Measurements from ENCODE around the gene TRIM45. TPM values are rescaled to one million over a fixed set of nuclear protein-coding genes. Genes with fewer than 3 reads are reported as not detected.

Gene TRIM45
- total RNA-seq, 6 donors from 2014 or later: 0.30 to 7.3 (median 2.3) TPM

DNA sequence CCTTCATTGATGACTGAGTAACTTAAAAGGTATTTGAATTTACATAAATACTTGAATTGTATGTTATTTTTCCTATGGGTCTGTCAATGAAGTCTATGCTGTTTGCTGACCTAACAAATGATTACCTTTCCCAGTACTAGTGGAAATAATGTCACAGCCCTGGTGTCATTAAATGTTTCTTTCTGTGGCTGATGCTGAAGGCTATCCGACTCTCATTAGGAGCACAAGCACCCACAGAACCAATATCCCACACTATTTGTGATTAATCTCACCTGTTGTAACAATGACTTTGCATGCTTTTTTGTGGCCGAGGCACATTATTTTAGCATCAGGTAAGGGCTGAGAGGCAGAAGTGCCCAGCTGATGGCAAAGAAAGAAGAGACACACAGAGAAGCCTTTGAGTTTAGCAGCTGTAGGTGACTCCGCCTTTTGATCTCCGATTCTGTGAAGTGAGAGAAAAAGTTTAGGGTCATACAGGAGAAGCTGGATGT, 25.8 kb upstream of the TRIM45 start:
- DNase-seq (no peak), ATAC-seq (ENCODE audit: low FRiP score in 2 of 2) (no peak)
- Histone ChIP-seq H3K27me3 (no peaks in the 10 kb centered on the region), H3K4me3 (no peak overlapping the region), H3K9me3 (no peaks in the 10 kb centered on the region), H3K27ac (no peak overlapping the region), H3K36me3 (no peaks in the 10 kb centered on the region), H3K4me1 (no peaks in the 10 kb centered on the region)
- WGBS, 2 donors: 66% methylated on average over 4 of the region's 4 CpGs
- TF ChIP-seq, protein P1, sequence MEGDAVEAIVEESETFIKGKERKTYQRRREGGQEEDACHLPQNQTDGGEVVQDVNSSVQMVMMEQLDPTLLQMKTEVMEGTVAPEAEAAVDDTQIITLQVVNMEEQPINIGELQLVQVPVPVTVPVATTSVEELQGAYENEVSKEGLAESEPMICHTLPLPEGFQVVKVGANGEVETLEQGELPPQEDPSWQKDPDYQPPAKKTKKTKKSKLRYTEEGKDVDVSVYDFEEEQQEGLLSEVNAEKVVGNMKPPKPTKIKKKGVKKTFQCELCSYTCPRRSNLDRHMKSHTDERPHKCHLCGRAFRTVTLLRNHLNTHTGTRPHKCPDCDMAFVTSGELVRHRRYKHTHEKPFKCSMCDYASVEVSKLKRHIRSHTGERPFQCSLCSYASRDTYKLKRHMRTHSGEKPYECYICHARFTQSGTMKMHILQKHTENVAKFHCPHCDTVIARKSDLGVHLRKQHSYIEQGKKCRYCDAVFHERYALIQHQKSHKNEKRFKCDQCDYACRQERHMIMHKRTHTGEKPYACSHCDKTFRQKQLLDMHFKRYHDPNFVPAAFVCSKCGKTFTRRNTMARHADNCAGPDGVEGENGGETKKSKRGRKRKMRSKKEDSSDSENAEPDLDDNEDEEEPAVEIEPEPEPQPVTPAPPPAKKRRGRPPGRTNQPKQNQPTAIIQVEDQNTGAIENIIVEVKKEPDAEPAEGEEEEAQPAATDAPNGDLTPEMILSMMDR (IDR thresholded peaks at IDR 0.05): no peak
- TF ChIP-seq EP300 (IDR thresholded peaks at IDR 0.05) (no peak), POLR2A (IDR thresholded peaks at IDR 0.05) (no peak), POLR2AphosphoS5 (IDR thresholded peaks at IDR 0.05) (no peak)

DNA sequence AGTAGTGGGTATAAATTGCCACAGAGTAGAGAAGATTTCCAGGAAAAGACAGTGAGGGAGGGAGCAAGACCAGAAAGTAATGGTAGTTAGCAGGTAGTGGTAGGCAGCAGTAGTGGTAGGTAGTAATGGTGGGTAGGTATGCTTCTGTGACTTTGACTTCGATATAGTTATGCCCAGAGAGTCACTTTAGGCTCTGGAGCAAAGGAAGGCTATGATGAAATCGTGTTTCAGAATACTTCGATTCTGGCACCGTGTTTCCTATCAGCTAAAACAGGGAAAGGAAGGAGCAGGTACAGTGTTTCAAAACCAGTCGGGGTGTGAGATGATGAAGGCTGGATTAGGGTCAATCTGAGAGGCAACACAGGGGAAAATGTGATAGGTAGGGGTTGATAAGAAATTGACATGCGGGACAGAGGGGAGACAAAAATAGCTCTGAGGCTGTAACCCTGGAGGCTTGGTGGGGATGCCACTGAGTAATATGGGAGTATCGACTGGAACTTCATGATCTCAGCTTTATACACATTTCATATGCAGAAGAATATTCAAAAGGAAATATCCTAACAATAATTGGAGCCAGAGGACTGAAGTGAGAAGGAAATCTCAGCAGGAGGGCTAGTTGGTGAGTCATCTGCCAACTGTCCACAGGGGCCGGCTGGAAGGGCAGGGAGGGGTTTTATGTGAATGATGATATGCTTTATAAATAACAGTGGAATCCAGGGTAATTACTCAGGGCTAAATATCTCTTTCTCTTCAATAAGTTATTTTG, 25.2 kb upstream of the TRIM45 start:
- no peak overlapping the region for H3K27ac ChIP-seq

DNA sequence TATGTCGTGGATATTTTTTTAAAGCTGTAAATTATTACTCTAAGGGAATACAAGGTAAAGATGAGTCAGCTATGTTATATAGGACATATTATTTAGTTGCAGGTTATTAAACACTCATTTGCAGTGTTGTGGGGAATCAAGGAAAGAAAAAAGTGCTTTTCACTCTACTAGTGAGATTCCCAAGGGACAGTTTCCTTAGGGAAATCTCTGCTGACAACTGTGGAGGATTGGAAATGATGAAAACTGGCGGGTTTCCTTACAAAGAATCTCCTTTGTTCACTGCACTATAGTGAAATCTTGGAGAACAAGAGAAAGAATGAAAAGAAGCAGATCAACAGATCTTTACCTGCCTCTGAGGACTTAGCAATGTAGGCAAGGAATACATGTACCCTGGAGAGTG, 24.5 kb upstream of the TRIM45 start:
- Histone ChIP-seq H3K4me3 (no peak overlapping the region), H3K27me3 (no peaks in the 10 kb centered on the region), H3K36me3 (no peaks in the 10 kb centered on the region), H3K9me3 (no peaks in the 10 kb centered on the region), H3K27ac (no peak overlapping the region), H3K4me1 (no peaks in the 10 kb centered on the region)
- TF ChIP-seq EP300 (IDR thresholded peaks at IDR 0.05) (no peak), POLR2A (IDR thresholded peaks at IDR 0.05) (no peak), POLR2AphosphoS5 (IDR thresholded peaks at IDR 0.05) (no peak)
- TF ChIP-seq, protein P1 (IDR thresholded peaks at IDR 0.05): no peak
- WGBS, 2 donors: 81% methylated on average over 2 of the region's 2 CpGs
- DNase-seq: no peak
- ATAC-seq (ENCODE audit: low FRiP score in 2 of 2): no peak

More for the DNA sequence above, 25.2 kb upstream of the TRIM45 start:
- TF ChIP-seq, protein P1 (IDR thresholded peaks at IDR 0.05): no peak
- TF ChIP-seq POLR2AphosphoS5 (IDR thresholded peaks at IDR 0.05) (no peak), POLR2A (IDR thresholded peaks at IDR 0.05) (no peak), EP300 (IDR thresholded peaks at IDR 0.05) (no peak)
- H3K4me1 ChIP-seq: no peaks in the 10 kb centered on the region
- ATAC-seq (ENCODE audit: low FRiP score in 2 of 2) (peak in 1 of 2 donors; percentile 79), DNase-seq (no peak)
- H3K9me3 ChIP-seq: no peaks in the 10 kb centered on the region
- no peaks in the 10 kb centered on the region for H3K27me3 ChIP-seq
- 75 to 79% methylated on average over 8 of the region's 8 CpGs for WGBS, 2 donors
- H3K4me3 ChIP-seq: no peak overlapping the region
- H3K36me3 ChIP-seq: no peaks in the 10 kb centered on the region

DNA sequence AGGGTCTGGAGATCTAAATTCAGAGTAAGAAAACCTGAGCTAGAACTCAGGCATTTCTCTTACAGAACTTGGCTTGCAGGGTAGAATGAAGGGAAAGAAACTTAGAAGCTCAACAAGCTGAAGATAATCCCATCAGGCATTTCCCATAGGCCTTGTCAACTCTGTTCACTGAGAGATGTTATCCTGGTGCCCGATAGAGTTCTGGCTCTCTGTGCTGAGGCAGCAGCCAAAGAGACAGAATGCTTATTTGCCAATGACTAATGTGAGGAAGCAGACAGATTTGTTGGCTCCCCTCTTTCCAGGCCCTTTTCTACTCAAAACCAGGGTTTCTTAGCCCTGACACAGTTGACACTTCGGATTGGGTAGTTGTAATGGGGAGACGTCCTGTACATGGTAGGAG, 22.3 kb upstream of the TRIM45 start:
- no peak overlapping the region for H3K4me3 ChIP-seq
- 90 to 93% methylated on average over 3 of the region's 3 CpGs for WGBS, 2 donors
- TF ChIP-seq, protein P1 (IDR thresholded peaks at IDR 0.05): no peak
- no peak for TF ChIP-seq POLR2AphosphoS5 (IDR thresholded peaks at IDR 0.05)
- TF ChIP-seq EP300 (IDR thresholded peaks at IDR 0.05): no peak
- TF ChIP-seq POLR2A (IDR thresholded peaks at IDR 0.05): no peak
- no peaks in the 10 kb centered on the region for H3K9me3 ChIP-seq
- DNase-seq (no peak), ATAC-seq (ENCODE audit: low FRiP score in 2 of 2) (no peak)
- H3K36me3 ChIP-seq: no peaks in the 10 kb centered on the region
- H3K4me1 ChIP-seq: no peaks in the 10 kb centered on the region
- no peak overlapping the region for H3K27ac ChIP-seq
- H3K27me3 ChIP-seq: no peaks in the 10 kb centered on the region

DNA sequence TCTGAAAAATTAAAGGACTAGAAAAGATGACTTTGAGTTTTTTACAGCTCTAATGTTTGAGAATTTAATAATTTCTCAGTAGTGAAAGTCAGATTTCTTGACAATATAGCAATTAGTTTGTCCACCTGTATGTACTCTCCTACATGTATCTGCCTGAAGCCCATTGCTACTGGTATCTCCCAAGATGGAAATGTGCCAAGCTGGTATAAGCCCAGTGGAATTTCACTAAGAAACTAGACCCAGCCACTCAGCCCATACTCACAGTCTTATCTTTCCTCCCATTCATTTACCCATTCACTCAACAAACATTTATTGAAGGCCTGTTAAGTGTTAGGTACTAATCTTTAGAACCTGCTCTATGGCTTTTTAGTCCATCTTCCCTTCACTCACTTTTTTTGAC, 21.6 kb upstream of the TRIM45 start:
- TF ChIP-seq POLR2A (IDR thresholded peaks at IDR 0.05): no peak
- TF ChIP-seq POLR2AphosphoS5 (IDR thresholded peaks at IDR 0.05): no peak
- TF ChIP-seq, protein P1 (IDR thresholded peaks at IDR 0.05): no peak
- no peak for TF ChIP-seq EP300 (IDR thresholded peaks at IDR 0.05)
- H3K9me3 ChIP-seq: no peaks in the 10 kb centered on the region
- H3K4me1 ChIP-seq: no peaks in the 10 kb centered on the region
- no peaks in the 10 kb centered on the region for H3K27me3 ChIP-seq
- H3K27ac ChIP-seq: no peak overlapping the region
- no peak for ATAC-seq (ENCODE audit: low FRiP score in 2 of 2)
- H3K4me3 ChIP-seq: no peak overlapping the region
- no peak for DNase-seq
- H3K36me3 ChIP-seq: no peaks in the 10 kb centered on the region

Data from upper lobe of left lung (tissue), 6 donors.